Calu3 (cell line): ENCODE measurements around the gene USP10. TPM values are rescaled to one million over a fixed set of nuclear protein-coding genes. Genes with fewer than 3 reads are reported as not detected.

Source experiments
- BruUV-seq: library from RNA; stranded (reverse); fragments of 400-500 nt; replicated peaks from 2 replicates; lab custom pipeline; 2021; lab: Mats Ljungman, UMichigan
- CTCF ChIA-PET: fragments of 300-600 bp; sonication (Branson Sonifier 250); formaldehyde crosslinking; loops from one replicate; lab custom pipeline; 2022; ENCODE audit warnings: antibody characterized with exemption; lab: Charles Lee
- DNase-seq: peaks from one replicate; pipeline ENCODE4 v3.0.0; 2022
- H3K27ac Mint-ChIP-seq: one replicate; pipeline ENCODE4 v1.8.0; 2022; ENCODE audit warnings: mixed read lengths; ENCODE audit not compliant: unreplicated experiment
- H3K27me3 Mint-ChIP-seq: one replicate; pipeline ENCODE4 v1.8.0; 2022; ENCODE audit warnings: mixed read lengths; ENCODE audit not compliant: unreplicated experiment
- H3K36me3 Mint-ChIP-seq: one replicate; pipeline ENCODE4 v1.8.0; 2022; ENCODE audit warnings: mild to moderate bottlenecking, moderate library complexity, mixed read lengths; ENCODE audit not compliant: insufficient read depth, unreplicated experiment
- H3K4me1 Mint-ChIP-seq: one replicate; pipeline ENCODE4 v1.8.0; 2022; ENCODE audit warnings: mild to moderate bottlenecking, low read depth, mixed read lengths; ENCODE audit not compliant: unreplicated experiment
- H3K4me3 Mint-ChIP-seq: one replicate; pipeline ENCODE4 v1.8.0; 2022; ENCODE audit warnings: mild to moderate bottlenecking, low read depth, moderate library complexity, mixed read lengths; ENCODE audit not compliant: unreplicated experiment
- H3K9me3 Mint-ChIP-seq: one replicate; pipeline ENCODE4 v1.8.0; 2022; ENCODE audit warnings: low read depth, mixed read lengths; ENCODE audit not compliant: unreplicated experiment
- intact Hi-C: fragments of 100-400 bp; cut with micrococcal nuclease; formaldehyde crosslinking; loops from one replicate; pipeline ENCODE4 v1.10.0; 2022; ENCODE audit not compliant: unreplicated experiment
- total RNA-seq: library from RNA; stranded (reverse); gene quantifications from 2 replicates; pipeline ENCODE4 v1.2.3, GENCODE V29; 2022
- TF ChIP-seq, protein P1 (sequence below): fragments of 200-600 bp; IDR thresholded peaks from one replicate; pipeline ENCODE4 v1.8.0; 2022; ENCODE audit warnings: antibody characterized with exemption; ENCODE audit not compliant: unreplicated experiment

The USP10 gene
- total RNA-seq, 1 experiment from 2014 or later: 141 TPM

DNA sequence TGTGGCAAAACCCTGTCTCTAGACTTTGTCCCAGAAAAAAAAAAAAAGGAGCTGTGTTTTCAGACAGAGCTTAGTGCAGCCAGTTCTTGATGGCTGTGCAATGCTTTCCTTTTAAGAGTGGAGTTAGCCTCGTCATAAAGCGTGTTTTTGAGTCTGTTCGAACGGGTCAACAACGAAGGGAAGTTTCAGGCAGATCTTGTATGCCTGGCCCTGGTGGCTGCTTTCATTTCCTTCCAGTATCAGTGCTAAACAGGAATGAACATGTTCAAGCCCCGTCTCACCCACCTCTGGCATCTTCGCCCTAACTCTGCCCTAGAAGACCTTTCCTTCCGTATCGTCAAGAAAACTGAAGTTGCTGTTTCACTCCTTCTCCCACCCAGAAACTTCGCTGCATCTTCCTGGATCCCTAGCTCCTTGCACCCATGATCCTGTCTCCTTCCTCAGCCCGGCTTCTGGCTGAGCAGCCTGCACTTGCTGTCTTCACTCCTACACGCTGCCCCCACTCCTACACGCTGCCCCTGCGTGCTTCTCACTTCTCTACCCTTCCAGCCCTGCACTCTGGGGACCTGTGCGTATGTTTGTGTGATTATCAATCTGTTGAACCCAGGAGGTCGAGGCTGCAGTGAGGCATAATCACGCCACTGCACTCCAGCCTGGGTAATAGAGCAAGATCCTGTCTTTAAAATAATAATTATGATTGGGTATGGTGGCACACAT lies 55.3 kb downstream of the USP10 start:
- DNase-seq: no peak
- peaks cover 19% of the 10 kb centered on the region for H3K36me3 Mint-ChIP-seq
- no peak overlapping the region for H3K4me3 Mint-ChIP-seq
- TF ChIP-seq, protein P1, sequence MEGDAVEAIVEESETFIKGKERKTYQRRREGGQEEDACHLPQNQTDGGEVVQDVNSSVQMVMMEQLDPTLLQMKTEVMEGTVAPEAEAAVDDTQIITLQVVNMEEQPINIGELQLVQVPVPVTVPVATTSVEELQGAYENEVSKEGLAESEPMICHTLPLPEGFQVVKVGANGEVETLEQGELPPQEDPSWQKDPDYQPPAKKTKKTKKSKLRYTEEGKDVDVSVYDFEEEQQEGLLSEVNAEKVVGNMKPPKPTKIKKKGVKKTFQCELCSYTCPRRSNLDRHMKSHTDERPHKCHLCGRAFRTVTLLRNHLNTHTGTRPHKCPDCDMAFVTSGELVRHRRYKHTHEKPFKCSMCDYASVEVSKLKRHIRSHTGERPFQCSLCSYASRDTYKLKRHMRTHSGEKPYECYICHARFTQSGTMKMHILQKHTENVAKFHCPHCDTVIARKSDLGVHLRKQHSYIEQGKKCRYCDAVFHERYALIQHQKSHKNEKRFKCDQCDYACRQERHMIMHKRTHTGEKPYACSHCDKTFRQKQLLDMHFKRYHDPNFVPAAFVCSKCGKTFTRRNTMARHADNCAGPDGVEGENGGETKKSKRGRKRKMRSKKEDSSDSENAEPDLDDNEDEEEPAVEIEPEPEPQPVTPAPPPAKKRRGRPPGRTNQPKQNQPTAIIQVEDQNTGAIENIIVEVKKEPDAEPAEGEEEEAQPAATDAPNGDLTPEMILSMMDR: no peak
- H3K4me1 Mint-ChIP-seq: peaks cover 24% of the 10 kb centered on the region
- intact Hi-C loops: loop anchor here (1.0 kb wide), 2 partner anchors 197 to 215 kb away; no protein-coding TSS in a partner anchor
- BruUV-seq: no TSS peak
- CTCF ChIA-PET: interaction anchor here (1.2 to 3.9 kb wide), 4 partner anchors 31 to 332 kb away, joined by 5 to 44 read pairs (median 8); no protein-coding TSS in a partner anchor
- H3K27me3 Mint-ChIP-seq: no peaks in the 10 kb centered on the region
- no peak overlapping the region for H3K27ac Mint-ChIP-seq
- no peaks in the 10 kb centered on the region for H3K9me3 Mint-ChIP-seq

DNA sequence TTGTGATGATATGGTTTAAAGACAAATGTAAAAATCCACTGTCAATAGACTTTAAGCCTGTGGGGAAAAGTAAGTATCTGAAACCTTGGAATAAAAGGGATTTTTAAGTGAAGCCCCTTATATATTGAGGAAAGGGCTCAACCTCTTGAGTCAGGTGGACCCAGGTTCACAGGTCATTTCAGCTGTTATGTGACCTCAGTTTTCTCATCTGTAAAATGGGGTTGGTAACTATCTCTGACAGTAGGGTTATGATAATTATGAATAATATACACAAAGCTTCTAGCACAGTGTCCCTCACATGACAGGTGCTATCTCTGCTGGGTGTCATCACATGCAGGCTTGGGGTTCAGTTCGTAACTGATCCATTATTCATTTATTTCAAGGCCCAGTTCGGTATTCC lies 57.0 kb downstream of the USP10 start:
- no TSS peak for BruUV-seq
- intact Hi-C loops: no loop called here
- no peaks in the 10 kb centered on the region for H3K27me3 Mint-ChIP-seq
- no peak overlapping the region for H3K27ac Mint-ChIP-seq
- H3K36me3 Mint-ChIP-seq: peaks cover 24% of the 10 kb centered on the region
- CTCF ChIA-PET: no interaction called here
- no peaks in the 10 kb centered on the region for H3K9me3 Mint-ChIP-seq
- peaks cover 24% of the 10 kb centered on the region for H3K4me1 Mint-ChIP-seq
- TF ChIP-seq, protein P1: no peak
- H3K4me3 Mint-ChIP-seq: no peak overlapping the region
- DNase-seq: no peak

DNA sequence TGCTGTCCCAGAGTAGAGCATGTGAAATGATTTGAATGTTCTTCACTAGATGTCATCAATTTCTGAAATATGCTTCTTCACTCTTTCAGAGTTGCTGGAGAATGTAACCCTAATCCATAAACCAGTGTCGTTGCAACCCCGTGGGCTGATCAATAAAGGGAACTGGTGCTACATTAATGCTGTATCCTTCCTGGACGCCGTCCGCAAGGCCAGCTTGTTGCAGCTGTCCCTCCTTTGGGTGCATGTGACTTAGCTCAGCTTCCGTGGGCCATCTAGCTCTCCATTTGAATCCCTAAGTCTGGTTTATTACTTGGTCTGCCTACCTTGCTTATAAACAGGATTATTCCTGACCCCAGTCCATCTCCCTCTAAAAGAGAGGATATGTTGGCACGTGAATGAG lies 58.8 kb downstream of the USP10 start:
- CTCF ChIA-PET: no interaction called here
- H3K9me3 Mint-ChIP-seq: no peaks in the 10 kb centered on the region
- intact Hi-C loops: no loop called here
- H3K36me3 Mint-ChIP-seq: peaks cover 31% of the 10 kb centered on the region
- no peak overlapping the region for H3K4me3 Mint-ChIP-seq
- no TSS peak for BruUV-seq
- no peaks in the 10 kb centered on the region for H3K27me3 Mint-ChIP-seq
- H3K4me1 Mint-ChIP-seq: peaks cover 20% of the 10 kb centered on the region
- TF ChIP-seq, protein P1: no peak
- no peak for DNase-seq
- H3K27ac Mint-ChIP-seq: no peak overlapping the region

DNA sequence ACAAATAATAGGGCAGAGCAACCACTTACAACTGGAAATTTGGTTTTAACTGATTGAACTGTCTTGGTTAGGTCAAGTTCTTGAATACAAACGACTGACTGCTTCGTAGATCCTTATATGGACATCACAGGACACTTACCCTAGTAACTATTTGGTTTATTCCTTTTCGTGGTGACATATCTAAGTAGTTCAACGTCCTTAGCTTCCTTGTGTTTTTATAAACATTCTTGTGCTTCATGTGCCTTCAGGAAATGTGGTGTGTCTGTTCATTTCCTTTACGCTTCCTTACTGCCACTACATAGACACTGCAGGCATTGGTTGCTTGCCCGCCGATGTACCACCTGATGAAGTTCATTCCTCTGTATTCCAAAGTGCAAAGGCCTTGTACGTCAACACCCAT lies 59.3 kb downstream of the USP10 start:
- Mint-ChIP-seq H3K9me3 (no peaks in the 10 kb centered on the region), H3K36me3 (peaks cover 31% of the 10 kb centered on the region), H3K4me3 (no peak overlapping the region), H3K4me1 (peaks cover 16% of the 10 kb centered on the region), H3K27me3 (no peaks in the 10 kb centered on the region), H3K27ac (no peak overlapping the region)
- BruUV-seq: no TSS peak
- CTCF ChIA-PET: interaction anchor here (1.4 kb wide), 1 partner anchor 10 kb away, joined by 4 read pairs; no protein-coding TSS in a partner anchor
- TF ChIP-seq, protein P1: no peak
- DNase-seq: no peak
- intact Hi-C loops: no loop called here
